ENCODE results near the gene STX8.

The STX8 gene

GRCh38 chr17:9233761-9234160 is 341.9 kb downstream of the STX8 start:
- FAIRE-seq (no peak), DNase-seq (ENCODE audit: insufficient read length, low spot score) (no peak)
- TF ChIP-seq POU2F2 (IDR thresholded peaks at IDR 0.05; ENCODE audit: low read depth, low read length) (no peak), POLR2AphosphoS5 (IDR thresholded peaks at IDR 0.05; ENCODE audit: low read depth, low read length) (no peak), SPI1 (IDR thresholded peaks at IDR 0.05; ENCODE audit: low read depth, low read length) (no peak), TAF1 (IDR thresholded peaks at IDR 0.05; ENCODE audit: low read depth, low read length) (no peak), POLR2A (IDR thresholded peaks at IDR 0.05; ENCODE audit: low read depth, low read length) (no peak), PAX5 (IDR thresholded peaks at IDR 0.05; ENCODE audit: insufficient read depth, low read length, severe bottlenecking) (no peak)

GRCh38 chr17:9233271-9233599 is 342.4 kb downstream of the STX8 start:
- TF ChIP-seq POLR2AphosphoS5 (IDR thresholded peaks at IDR 0.05; ENCODE audit: low read depth, low read length), result no peak
- no peak for TF ChIP-seq PAX5 (IDR thresholded peaks at IDR 0.05; ENCODE audit: insufficient read depth, low read length, severe bottlenecking)
- TF ChIP-seq POU2F2 (IDR thresholded peaks at IDR 0.05; ENCODE audit: low read depth, low read length), result no peak
- TF ChIP-seq POLR2A (IDR thresholded peaks at IDR 0.05; ENCODE audit: low read depth, low read length), result no peak
- no peak for TF ChIP-seq SPI1 (IDR thresholded peaks at IDR 0.05; ENCODE audit: low read depth, low read length)
- no peak for TF ChIP-seq TAF1 (IDR thresholded peaks at IDR 0.05; ENCODE audit: low read depth, low read length)
- DNase-seq (ENCODE audit: insufficient read length, low spot score) (no peak), FAIRE-seq (no peak)

GRCh38 chr17:9232591-9233270 is 342.9 kb downstream of the STX8 start:
- no peak for DNase-seq (ENCODE audit: insufficient read length, low spot score)
- TF ChIP-seq POLR2A (IDR thresholded peaks at IDR 0.05; ENCODE audit: low read depth, low read length) (no peak), POU2F2 (IDR thresholded peaks at IDR 0.05; ENCODE audit: low read depth, low read length) (no peak), POLR2AphosphoS5 (IDR thresholded peaks at IDR 0.05; ENCODE audit: low read depth, low read length) (no peak), SPI1 (IDR thresholded peaks at IDR 0.05; ENCODE audit: low read depth, low read length) (no peak), TAF1 (IDR thresholded peaks at IDR 0.05; ENCODE audit: low read depth, low read length) (no peak), PAX5 (IDR thresholded peaks at IDR 0.05; ENCODE audit: insufficient read depth, low read length, severe bottlenecking) (no peak)
- FAIRE-seq, result no peak

- TF ChIP-seq SPI1 (IDR thresholded peaks at IDR 0.05; ENCODE audit: low read depth, low read length) (no peak), PAX5 (IDR thresholded peaks at IDR 0.05; ENCODE audit: insufficient read depth, low read length, severe bottlenecking) (no peak), POLR2A (IDR thresholded peaks at IDR 0.05; ENCODE audit: low read depth, low read length) (no peak), POLR2AphosphoS5 (IDR thresholded peaks at IDR 0.05; ENCODE audit: low read depth, low read length) (no peak), POU2F2 (IDR thresholded peaks at IDR 0.05; ENCODE audit: low read depth, low read length) (no peak), TAF1 (IDR thresholded peaks at IDR 0.05; ENCODE audit: low read depth, low read length) (no peak)
- DNase-seq (ENCODE audit: insufficient read length, low spot score) (no peak), FAIRE-seq (no peak)
Observed at GRCh38 chr17:9232155-9232475, 343.5 kb downstream of the STX8 start.

GRCh38 chr17:9231449-9232154 is 344.0 kb downstream of the STX8 start:
- FAIRE-seq (no peak), DNase-seq (ENCODE audit: insufficient read length, low spot score) (no peak)
- TF ChIP-seq PAX5 (IDR thresholded peaks at IDR 0.05; ENCODE audit: insufficient read depth, low read length, severe bottlenecking), result no peak
- no peak for TF ChIP-seq POU2F2 (IDR thresholded peaks at IDR 0.05; ENCODE audit: low read depth, low read length)
- TF ChIP-seq POLR2AphosphoS5 (IDR thresholded peaks at IDR 0.05; ENCODE audit: low read depth, low read length), result no peak
- TF ChIP-seq TAF1 (IDR thresholded peaks at IDR 0.05; ENCODE audit: low read depth, low read length), result no peak
- no peak for TF ChIP-seq POLR2A (IDR thresholded peaks at IDR 0.05; ENCODE audit: low read depth, low read length)
- TF ChIP-seq SPI1 (IDR thresholded peaks at IDR 0.05; ENCODE audit: low read depth, low read length), result no peak

- FAIRE-seq, result no peak
- no peak for TF ChIP-seq TAF1 (IDR thresholded peaks at IDR 0.05; ENCODE audit: low read depth, low read length)
- no peak for TF ChIP-seq POLR2A (IDR thresholded peaks at IDR 0.05; ENCODE audit: low read depth, low read length)
- no peak for TF ChIP-seq POU2F2 (IDR thresholded peaks at IDR 0.05; ENCODE audit: low read depth, low read length)
- TF ChIP-seq POLR2AphosphoS5 (IDR thresholded peaks at IDR 0.05; ENCODE audit: low read depth, low read length), result no peak
- TF ChIP-seq PAX5 (IDR thresholded peaks at IDR 0.05; ENCODE audit: insufficient read depth, low read length, severe bottlenecking), result no peak
- no peak for TF ChIP-seq SPI1 (IDR thresholded peaks at IDR 0.05; ENCODE audit: low read depth, low read length)
- DNase-seq (ENCODE audit: insufficient read length, low spot score), result no peak
Observed at GRCh38 chr17:9230861-9231260, 344.8 kb downstream of the STX8 start.

GRCh38 chr17:9230346-9230745 is 345.3 kb downstream of the STX8 start:
- no peak for TF ChIP-seq TAF1 (IDR thresholded peaks at IDR 0.05; ENCODE audit: low read depth, low read length)
- TF ChIP-seq POLR2A (IDR thresholded peaks at IDR 0.05; ENCODE audit: low read depth, low read length), result no peak
- TF ChIP-seq POLR2AphosphoS5 (IDR thresholded peaks at IDR 0.05; ENCODE audit: low read depth, low read length), result no peak
- TF ChIP-seq SPI1 (IDR thresholded peaks at IDR 0.05; ENCODE audit: low read depth, low read length), result no peak
- TF ChIP-seq PAX5 (IDR thresholded peaks at IDR 0.05; ENCODE audit: insufficient read depth, low read length, severe bottlenecking), result no peak
- no peak for TF ChIP-seq POU2F2 (IDR thresholded peaks at IDR 0.05; ENCODE audit: low read depth, low read length)
- DNase-seq (ENCODE audit: insufficient read length, low spot score) (no peak), FAIRE-seq (no peak)

- FAIRE-seq (no peak), DNase-seq (ENCODE audit: insufficient read length, low spot score) (no peak)
- TF ChIP-seq TAF1 (IDR thresholded peaks at IDR 0.05; ENCODE audit: low read depth, low read length) (no peak), POU2F2 (IDR thresholded peaks at IDR 0.05; ENCODE audit: low read depth, low read length) (no peak), SPI1 (IDR thresholded peaks at IDR 0.05; ENCODE audit: low read depth, low read length) (no peak), PAX5 (IDR thresholded peaks at IDR 0.05; ENCODE audit: insufficient read depth, low read length, severe bottlenecking) (no peak), POLR2A (IDR thresholded peaks at IDR 0.05; ENCODE audit: low read depth, low read length) (no peak), POLR2AphosphoS5 (IDR thresholded peaks at IDR 0.05; ENCODE audit: low read depth, low read length) (no peak)
Observed at GRCh38 chr17:9229826-9230201, 345.8 kb downstream of the STX8 start.

GRCh38 chr17:9229160-9229825 is 346.3 kb downstream of the STX8 start:
- DNase-seq (ENCODE audit: insufficient read length, low spot score) (no peak), FAIRE-seq (no peak)
- no peak for TF ChIP-seq POLR2AphosphoS5 (IDR thresholded peaks at IDR 0.05; ENCODE audit: low read depth, low read length)
- no peak for TF ChIP-seq SPI1 (IDR thresholded peaks at IDR 0.05; ENCODE audit: low read depth, low read length)
- no peak for TF ChIP-seq POLR2A (IDR thresholded peaks at IDR 0.05; ENCODE audit: low read depth, low read length)
- no peak for TF ChIP-seq TAF1 (IDR thresholded peaks at IDR 0.05; ENCODE audit: low read depth, low read length)
- TF ChIP-seq PAX5 (IDR thresholded peaks at IDR 0.05; ENCODE audit: insufficient read depth, low read length, severe bottlenecking), result no peak
- TF ChIP-seq POU2F2 (IDR thresholded peaks at IDR 0.05; ENCODE audit: low read depth, low read length), result no peak

All from GM12891 (cell line).